Raji (cell line): ENCODE results near the gene FAAP24.
A peak's percentile ranks its signal among the peaks of the same experiment; 100 is the strongest.

Source experiments
- POLR2A ChIP-seq: IDR thresholded peaks from 2 replicates; pipeline ENCODE4 v1.6.1; 2011; ENCODE audit warnings: low read depth, low read length, control low read depth; ENCODE audit not compliant: insufficient read depth

Gene FAAP24, protein sequence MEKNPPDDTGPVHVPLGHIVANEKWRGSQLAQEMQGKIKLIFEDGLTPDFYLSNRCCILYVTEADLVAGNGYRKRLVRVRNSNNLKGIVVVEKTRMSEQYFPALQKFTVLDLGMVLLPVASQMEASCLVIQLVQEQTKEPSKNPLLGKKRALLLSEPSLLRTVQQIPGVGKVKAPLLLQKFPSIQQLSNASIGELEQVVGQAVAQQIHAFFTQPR

DNA sequence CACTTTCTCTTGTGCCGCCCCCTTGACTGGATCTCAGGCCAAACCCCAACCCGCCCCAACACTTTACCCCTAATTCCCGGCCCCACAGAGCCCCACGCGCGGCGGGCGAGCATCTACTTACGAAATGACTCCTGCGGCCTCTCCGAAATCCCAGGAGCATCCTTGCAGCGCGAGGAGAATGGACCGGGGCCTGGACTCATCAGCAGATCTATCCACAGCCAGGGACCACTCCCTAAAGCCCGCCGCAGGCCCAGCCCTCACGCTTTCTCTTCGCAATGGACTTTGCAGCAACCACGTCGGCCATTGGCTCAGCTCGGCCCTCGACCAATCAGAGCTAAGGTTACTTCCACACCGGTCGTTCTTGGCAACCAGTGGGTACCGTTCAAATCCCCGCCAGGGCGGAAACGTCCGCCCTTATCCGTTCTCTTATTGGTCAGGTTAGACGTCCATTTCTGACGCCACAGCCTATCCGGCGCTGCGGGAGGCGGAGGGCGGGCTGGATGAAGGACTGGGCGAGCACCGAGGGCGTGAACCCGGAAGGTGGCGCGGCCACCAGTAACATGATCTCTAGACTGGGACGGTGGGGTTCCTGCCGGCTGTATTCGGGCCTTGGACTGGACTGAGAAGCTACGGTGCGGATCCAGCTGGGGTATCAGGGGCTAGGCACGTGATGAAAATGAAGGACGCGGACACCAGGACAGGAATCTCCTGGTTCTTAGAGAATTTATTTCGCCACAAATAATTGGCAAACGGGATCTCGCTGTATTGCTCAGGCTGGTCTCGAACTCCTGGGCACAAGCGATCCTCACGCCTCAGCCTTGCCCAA, at the start of gene FAAP24, which contains the start of gene CEP89:
Gene FAAP24 (plus strand): TSS at position 528 of the 826 bp plus-strand sequence. CDS start 955 bp downstream, outside the sequence.
Gene CEP89 (minus strand): TSS at position 244 of the 826 bp plus-strand sequence. CDS start 84 bp downstream, at position 160.
- peak; percentile 89 for TF ChIP-seq POLR2A

DNA sequence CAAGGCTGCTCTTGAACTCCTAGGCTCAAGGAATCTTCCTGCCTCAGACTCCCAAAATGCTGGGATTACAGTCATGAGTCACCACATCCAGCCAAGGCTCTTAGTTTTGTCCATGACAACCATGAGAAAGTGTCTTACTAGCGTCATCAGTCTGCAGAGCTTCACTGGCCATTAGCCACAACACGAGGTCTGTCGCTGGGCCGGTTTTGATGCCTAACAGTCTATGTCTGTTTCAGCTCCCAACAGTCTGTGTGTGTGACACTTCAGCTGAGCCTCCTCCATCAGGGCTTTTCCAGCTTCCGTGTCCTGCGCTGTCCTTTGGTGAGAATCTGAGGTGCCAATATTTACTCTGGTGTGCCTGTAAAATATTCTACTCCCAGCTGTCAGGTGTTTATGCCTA, 47.8 kb upstream of the FAAP24 start:
- TF ChIP-seq POLR2A: no peak

DNA sequence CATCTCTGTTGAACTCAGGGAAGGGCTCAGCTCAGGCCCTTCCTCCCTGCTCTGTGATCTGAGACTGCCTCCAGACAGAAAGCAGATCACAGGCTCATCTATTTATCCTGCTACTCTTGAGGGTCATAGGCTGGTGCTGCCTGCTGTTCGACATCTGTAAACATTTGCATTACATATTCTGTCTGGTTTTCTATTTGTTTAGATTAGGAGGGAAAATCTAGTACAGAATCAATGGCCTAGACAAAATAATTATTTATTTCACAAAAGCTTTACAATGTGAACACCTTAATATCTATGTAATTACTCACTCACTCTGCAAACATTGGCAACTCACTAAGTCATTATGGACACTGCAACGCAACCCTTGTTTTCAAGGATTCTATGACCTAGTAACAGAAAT, 43.2 kb upstream of the FAAP24 start:
- no peak for TF ChIP-seq POLR2A

DNA sequence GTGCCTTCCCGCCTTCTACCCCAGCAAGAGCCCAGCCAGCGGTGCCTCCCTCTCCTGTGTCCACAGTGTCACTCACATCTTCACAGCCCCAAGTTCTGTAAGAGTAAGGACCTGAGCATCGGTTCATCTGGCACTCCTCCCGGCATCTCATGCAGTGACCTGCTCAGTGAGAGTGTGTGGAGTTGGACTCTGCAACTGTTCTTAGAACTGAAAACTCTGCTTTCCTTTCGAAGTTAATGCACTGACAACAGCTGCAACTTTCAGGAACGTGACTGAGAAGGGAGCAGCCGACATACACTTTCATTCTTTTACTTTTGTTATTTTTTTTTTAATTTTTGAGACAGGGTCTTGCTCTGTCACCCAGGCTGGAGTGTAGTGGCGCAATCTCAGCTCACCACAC, 41.5 kb upstream of the FAAP24 start:
- no peak for TF ChIP-seq POLR2A

DNA sequence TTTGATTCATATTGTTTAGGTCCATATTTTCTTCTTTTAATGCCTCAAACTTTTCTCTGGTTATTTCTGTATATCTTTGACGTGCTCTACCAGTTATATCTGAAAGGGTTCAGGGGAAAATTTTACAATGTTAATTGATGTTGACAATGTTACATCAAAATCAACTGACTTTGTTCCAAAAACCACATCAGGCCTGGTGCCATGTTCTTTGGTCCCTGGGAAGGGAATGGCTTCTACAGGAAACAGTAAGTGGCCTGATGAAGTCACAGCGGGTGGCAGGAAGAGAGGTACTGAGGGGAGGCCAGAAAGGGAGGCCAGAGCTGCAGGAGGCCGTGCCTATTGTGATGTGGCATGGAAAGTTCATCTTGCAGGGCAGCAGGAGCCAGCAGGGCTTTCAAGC, 38.5 kb upstream of the FAAP24 start:
- no peak for TF ChIP-seq POLR2A

DNA sequence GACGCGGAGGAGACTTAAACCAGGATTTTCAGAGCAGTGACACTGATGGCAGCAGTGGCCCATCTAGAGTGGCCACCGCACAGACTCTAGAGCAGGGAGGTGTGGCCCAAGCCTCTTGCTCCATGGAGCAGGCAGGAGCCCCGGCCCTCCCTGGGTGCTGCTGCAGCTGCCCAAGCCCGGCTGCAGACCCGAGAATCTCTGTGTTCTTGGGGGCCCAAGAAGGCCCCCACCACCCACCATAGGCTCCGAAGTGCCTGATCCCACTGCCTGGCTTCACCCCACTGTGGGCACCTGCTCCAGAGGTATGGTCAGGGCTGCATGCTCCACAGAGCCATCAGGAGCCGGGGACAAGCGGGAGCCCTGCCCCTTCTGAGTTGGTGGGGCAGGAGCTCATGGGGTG, 36.4 kb upstream of the FAAP24 start:
- no peak for TF ChIP-seq POLR2A

DNA sequence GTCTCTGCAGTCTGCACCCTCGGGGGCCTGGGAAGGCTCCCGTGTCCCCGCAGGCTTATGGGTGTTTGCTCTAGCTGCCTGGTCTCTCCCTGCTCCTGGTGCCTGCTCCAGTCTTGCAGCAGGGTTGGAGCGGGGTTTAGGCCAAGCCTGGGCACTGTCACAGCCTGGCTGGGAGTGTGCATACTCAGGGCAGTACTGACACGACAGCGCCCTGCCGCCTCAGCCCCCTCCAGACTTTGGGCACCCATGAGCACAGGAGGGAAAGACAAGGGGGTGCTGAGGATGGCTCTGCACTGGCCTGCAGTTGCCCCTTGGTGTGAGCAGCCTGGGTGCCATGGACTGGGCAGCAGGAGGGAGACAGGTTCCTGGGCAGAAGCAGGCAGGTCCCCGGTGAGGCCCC, 36.0 kb upstream of the FAAP24 start:
- TF ChIP-seq POLR2A: no peak

DNA sequence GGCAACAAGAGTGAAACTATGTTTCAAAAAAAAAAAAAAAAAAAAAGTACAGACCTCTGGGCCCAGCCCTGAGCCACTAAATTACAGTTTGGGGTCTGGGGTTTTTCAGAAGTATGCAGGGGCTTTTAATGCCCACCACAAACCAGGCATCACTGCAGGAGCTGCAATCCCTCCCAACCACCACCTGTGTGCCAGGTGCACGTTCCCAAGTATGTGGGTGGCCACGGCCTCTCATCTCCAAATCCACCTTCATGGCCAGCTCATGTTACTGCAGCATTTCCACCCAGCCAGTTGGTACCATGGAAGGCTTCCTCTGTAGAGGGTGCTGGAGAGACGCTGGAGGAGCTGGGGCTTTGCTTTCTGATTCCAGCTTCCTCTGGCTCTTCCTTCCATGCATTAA, 26.8 kb upstream of the FAAP24 start:
- no peak for TF ChIP-seq POLR2A

DNA sequence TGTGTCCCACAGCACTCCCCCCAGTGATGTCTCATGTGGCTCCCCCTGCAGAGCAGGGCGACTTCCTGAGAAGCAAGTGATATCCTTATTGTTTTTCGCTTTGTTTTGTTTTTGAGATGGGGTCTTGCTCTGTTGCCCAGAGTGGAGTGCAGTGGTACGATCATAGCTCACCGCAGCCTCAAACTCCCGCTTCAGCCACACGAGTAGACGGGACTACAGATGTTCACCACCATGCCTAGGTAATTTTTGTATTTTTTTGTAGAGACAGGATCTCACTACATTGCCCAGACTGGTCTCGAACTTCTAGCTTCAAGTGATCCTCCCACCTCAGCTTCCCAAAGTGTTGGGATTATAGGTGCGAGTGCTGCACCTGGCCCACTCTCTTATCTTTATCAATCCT, 5.3 kb upstream of the FAAP24 start:
- no peak for TF ChIP-seq POLR2A

DNA sequence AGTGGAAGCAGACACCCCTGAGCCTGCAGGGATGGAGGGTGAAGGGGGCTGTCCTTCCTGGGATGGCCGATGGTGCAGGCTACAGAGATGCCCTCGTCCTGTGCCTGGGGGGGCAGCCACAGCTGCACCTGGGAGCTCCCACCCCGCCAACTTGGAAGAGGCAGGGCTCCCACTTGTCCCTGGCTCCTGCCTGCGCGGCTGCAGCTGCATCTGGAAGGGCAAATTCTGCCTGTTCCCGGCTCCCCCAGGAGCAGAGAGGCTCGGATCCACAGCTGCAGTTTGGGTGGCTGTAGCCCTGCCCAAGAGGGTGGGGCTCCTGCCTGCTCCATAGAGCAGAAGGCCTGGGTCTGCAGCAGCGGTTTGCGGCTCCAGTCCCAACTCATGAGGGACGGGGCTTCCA, 2.5 kb upstream of the FAAP24 start:
- TF ChIP-seq POLR2A: no peak

DNA sequence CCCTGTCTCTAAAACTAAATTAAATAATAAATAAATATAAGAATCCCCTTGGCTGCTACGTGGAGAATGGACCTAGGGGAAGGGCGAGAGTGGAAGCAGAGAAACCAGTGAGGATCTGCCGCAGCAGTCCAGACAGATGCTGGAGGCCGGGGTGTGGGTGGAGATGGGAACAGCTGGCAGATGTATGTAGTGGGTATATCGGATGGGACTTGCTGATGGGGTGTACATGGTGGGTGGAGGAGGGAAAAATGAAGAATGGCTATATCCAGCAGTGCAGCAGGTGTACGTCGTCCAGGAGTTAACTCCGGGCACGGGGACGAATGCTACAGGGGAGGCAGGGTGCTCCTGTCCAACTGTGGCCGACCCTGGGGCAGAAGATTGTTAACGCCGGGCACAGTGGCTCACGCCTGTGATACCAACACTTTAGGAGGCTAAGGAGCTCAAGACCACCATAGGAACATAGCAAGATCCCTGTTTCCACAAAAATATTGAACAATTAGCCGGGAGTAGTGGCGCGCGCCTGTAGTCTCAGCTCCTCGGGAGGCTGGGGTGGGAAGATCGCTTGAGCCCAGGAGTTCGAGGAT, 938 bp upstream of the FAAP24 start:
- TF ChIP-seq POLR2A: no peak

DNA sequence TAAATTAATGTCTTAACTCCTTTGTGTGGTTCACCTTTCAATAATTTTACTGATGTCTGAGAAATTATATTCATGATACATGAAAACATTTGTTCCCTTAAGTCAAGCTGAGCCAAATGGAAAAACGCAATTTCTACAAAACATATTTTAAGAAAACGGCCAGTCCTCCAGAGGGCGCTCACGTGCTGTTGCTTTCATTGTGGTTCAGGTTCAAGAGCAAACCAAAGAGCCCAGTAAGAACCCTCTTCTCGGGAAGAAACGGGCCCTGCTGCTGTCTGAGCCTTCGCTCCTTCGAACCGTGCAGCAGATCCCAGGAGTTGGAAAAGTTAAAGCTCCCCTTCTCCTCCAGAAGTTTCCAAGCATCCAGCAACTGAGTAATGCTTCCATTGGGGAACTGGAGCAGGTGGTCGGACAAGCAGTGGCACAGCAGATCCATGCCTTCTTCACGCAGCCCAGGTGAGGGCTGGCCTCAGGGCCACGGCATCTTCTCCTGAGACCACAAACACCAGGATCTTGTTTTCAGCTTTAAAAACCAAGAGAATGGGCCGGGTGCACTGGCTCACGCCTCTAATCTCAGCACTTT, 4.3 kb downstream of the FAAP24 start:
- no peak for TF ChIP-seq POLR2A

DNA sequence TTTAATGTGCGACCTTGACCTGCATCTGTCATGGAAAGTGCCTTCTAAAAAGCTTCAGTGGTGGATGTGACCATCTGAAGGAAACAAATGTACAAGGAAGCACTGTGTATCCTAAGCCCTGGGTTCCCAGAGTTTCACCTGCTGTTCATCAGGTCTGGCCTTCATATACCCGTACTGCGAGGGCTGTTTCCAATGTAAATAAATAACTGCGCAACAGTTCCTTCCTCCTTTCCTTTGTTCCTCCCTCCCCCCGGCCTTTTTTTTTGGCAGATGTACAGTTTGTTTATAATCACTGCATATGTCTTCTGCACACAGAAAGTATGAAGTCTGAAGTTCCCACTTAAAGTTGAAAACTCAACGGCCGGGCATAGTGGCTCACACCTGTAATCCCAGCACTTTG, 5.2 kb downstream of the FAAP24 start:
- no peak for TF ChIP-seq POLR2A

DNA sequence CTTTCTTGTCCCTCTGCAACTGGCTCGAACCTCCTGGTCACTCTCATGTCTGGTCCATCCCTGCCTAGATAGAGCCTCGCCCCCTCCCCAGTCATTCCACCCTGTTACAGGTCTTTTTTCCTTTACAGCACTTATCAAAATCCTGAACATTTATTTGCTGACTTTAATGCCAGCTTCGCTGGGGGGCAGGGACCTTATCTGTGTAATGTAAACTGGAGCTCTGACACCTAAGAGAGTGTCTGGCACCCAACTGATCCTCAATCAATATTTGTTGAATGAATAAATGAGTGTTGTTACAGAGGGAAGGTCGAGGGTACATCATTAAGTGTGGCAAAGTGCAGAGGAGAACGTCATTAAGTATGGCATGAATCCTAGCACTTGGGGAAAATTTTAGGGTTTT, 16.7 kb downstream of the FAAP24 start:
- TF ChIP-seq POLR2A: no peak

DNA sequence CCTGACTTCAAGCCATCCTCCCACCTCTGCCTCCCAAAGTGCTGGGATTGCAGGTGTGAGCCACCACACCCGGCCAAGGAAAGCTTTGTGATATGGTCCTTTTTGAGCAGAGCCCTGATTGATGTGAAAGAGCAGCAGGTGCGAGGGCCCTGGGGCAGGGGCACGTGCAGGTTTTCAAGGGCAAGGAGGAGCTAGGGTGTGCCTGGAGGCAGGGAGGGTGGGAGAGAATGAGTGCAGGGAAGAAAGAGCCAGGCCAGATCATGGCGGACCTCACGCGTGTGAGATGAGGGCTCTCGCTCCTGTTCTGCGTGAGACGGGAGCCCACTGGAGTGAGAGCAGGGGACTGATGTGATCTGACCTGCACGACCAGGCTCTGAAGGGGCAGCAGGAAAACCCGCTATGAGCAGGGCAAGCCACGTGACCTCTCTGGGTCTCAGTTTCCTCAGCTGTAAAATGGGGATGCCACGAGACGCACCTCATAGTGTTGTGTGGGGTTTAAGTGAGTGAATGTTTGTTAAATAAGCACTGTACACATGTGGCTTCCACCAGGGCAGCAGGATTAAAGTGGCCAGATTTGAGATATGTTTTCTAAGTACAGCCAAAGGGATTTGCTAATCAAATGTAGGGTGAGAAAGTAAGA, 25.8 kb downstream of the FAAP24 start:
- TF ChIP-seq POLR2A: no peak
